Measurements from ENCODE around the gene NEK3. TPM values are rescaled to one million over a fixed set of nuclear protein-coding genes. Genes with fewer than 3 reads are reported as not detected.
"Not testable (repeated sequence)": the region's sequence is repeated elsewhere in the genome, so short reads cannot be mapped to it uniquely, and the experiment has no call there.

NEK3 gene, protein sequence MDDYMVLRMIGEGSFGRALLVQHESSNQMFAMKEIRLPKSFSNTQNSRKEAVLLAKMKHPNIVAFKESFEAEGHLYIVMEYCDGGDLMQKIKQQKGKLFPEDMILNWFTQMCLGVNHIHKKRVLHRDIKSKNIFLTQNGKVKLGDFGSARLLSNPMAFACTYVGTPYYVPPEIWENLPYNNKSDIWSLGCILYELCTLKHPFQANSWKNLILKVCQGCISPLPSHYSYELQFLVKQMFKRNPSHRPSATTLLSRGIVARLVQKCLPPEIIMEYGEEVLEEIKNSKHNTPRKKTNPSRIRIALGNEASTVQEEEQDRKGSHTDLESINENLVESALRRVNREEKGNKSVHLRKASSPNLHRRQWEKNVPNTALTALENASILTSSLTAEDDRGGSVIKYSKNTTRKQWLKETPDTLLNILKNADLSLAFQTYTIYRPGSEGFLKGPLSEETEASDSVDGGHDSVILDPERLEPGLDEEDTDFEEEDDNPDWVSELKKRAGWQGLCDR
- 10 to 100 TPM; 14.2 to 30.9 TPM for total RNA-seq
- 10 to 100 TPM in 1 of 2 donors, 1 to 10 TPM in 1; 6.0 to 25.7 TPM for polyA plus RNA-seq
- long read RNA-seq, donor 1, partial matches to known transcripts = 0 of 1 reads
- long read RNA-seq, donor 1, other reads (novel, unspliced or antisense) = 0 of 1 reads
- long read RNA-seq, donor 2, partial matches to known transcripts = 0 of 2 reads
- long read RNA-seq, donor 2, other reads (novel, unspliced or antisense) = 0 of 2 reads
- long read RNA-seq, donor 3 = 0 reads
- long read RNA-seq, donor 4, partial matches to known transcripts = 0 of 1 reads
- long read RNA-seq, donor 4, other reads (novel, unspliced or antisense) = 0 of 1 reads
- long read RNA-seq, donor 5 = 0 reads

DNA sequence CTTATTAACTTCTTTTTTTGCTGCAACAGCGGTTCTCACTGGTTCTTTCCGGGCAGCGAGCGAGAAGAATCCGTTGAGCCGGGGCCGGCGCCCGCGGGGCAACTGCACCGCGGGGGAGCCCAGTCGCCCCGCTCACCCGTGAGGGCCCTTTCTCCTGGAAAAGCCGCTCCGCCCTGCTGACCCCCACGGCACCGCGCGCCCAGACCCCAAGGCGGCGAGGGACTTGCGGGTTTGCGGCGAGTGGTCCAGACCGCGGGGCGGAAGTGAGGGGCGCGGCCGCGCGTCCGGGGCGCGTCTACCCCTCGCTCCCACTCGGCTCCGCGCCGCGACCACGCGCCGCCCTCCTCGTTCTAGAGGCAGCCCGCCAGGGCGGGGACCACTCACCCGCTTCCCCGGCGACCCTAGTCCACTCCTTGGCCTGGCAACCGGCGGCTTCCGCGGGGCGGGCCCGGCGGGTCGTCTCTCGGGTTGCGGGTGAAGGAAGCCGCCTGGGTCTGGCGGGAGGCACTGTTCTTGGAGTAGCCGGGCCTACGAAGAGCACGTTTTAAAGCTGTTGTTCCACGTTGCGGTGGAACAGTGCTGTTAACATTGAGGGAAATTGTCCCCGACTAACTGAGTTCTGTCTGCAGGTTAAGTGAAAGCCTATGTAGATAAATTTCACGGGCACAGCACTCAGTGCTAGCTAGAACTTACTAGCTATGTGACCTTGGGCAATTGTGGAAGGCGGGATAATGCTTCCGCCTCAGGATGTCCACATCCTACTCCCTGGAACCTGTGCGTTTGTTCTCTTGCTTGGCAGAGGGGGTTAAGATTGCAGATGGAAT is at the start of gene NEK3:
Gene NEK3, minus strand, starts transcription at position 439 of the 824 bp plus-strand sequence. CDS start 3,406 bp downstream, outside the sequence.
- no peaks in the 10 kb centered on the region for H3K27me3 ChIP-seq (ENCODE audit: control insufficient read depth in 3 of 3, insufficient read depth in 3 of 3, low read length in 2 of 3)
- TF ChIP-seq, protein P1, sequence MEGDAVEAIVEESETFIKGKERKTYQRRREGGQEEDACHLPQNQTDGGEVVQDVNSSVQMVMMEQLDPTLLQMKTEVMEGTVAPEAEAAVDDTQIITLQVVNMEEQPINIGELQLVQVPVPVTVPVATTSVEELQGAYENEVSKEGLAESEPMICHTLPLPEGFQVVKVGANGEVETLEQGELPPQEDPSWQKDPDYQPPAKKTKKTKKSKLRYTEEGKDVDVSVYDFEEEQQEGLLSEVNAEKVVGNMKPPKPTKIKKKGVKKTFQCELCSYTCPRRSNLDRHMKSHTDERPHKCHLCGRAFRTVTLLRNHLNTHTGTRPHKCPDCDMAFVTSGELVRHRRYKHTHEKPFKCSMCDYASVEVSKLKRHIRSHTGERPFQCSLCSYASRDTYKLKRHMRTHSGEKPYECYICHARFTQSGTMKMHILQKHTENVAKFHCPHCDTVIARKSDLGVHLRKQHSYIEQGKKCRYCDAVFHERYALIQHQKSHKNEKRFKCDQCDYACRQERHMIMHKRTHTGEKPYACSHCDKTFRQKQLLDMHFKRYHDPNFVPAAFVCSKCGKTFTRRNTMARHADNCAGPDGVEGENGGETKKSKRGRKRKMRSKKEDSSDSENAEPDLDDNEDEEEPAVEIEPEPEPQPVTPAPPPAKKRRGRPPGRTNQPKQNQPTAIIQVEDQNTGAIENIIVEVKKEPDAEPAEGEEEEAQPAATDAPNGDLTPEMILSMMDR (IDR thresholded peaks at IDR 0.05; ENCODE audit: control extremely low read depth, extremely low read depth) = no peak
- peak; percentile 85 to 89 (median 87) for DNase-seq
- peak; percentile 89 for ATAC-seq (ENCODE audit: insufficient read depth, low FRiP score)
- no peaks in the 10 kb centered on the region for H3K9me3 ChIP-seq (ENCODE audit: control insufficient read depth in 4 of 4, insufficient read depth in 3 of 4, low read length in 3 of 4)
- H3K4me3 ChIP-seq = peak within 1 kb of the TSS; percentile 74
- WGBS, 2 donors = 2 to 3% methylated on average over 69 to 74 of the region's 74 CpGs
- peak within 1 kb of the TSS; percentile 43 to 83 for H3K9ac ChIP-seq (ENCODE audit: insufficient read depth in 1 of 2, low read length in 2 of 2)
- H3K4me1 ChIP-seq (ENCODE audit: control insufficient read depth in 5 of 5, insufficient read depth in 5 of 5, low read length in 5 of 5) = peaks cover 9 to 16% (median 11%) of the 10 kb centered on the region in 5 donors
- peaks cover 0 to 2% (median 0%) of the 10 kb centered on the region in 4 donors for H3K36me3 ChIP-seq (ENCODE audit: control insufficient read depth in 4 of 4, insufficient read depth in 4 of 4, low read length in 4 of 4)
- peak within 1 kb of the TSS; percentile 80 to 87 for H3K27ac ChIP-seq (ENCODE audit: low read depth in 1 of 2, low read length in 1 of 2)

GRCh38 chr13:52208384-52208783 is 49.0 kb upstream of the NEK3 start:
- H3K27ac ChIP-seq (ENCODE audit: low read depth in 1 of 2, low read length in 1 of 2); H3K9me3 ChIP-seq (ENCODE audit: control insufficient read depth in 4 of 4, insufficient read depth in 3 of 4, low read length in 3 of 4); DNase-seq; H3K36me3 ChIP-seq (ENCODE audit: control insufficient read depth in 4 of 4, insufficient read depth in 4 of 4, low read length in 4 of 4); H3K27me3 ChIP-seq (ENCODE audit: control insufficient read depth in 3 of 3, insufficient read depth in 3 of 3, low read length in 2 of 3); H3K4me1 ChIP-seq (ENCODE audit: control insufficient read depth in 5 of 5, insufficient read depth in 5 of 5, low read length in 5 of 5); ATAC-seq (ENCODE audit: insufficient read depth, low FRiP score); H3K9ac ChIP-seq (ENCODE audit: insufficient read depth in 1 of 2, low read length in 2 of 2); H3K4me3 ChIP-seq: not testable (repeated sequence)
- WGBS, 2 donors = 84 to 88% methylated on average over 6 of the region's 6 CpGs

GRCh38 chr13:52207896-52208295 is 48.5 kb upstream of the NEK3 start:
- not testable (repeated sequence) for H3K27me3 ChIP-seq (ENCODE audit: control insufficient read depth in 3 of 3, insufficient read depth in 3 of 3, low read length in 2 of 3); H3K27ac ChIP-seq (ENCODE audit: low read depth in 1 of 2, low read length in 1 of 2); ATAC-seq (ENCODE audit: insufficient read depth, low FRiP score); H3K36me3 ChIP-seq (ENCODE audit: control insufficient read depth in 4 of 4, insufficient read depth in 4 of 4, low read length in 4 of 4); H3K4me3 ChIP-seq; DNase-seq; H3K9ac ChIP-seq (ENCODE audit: insufficient read depth in 1 of 2, low read length in 2 of 2); H3K4me1 ChIP-seq (ENCODE audit: control insufficient read depth in 5 of 5, insufficient read depth in 5 of 5, low read length in 5 of 5); H3K9me3 ChIP-seq (ENCODE audit: control insufficient read depth in 4 of 4, insufficient read depth in 3 of 4, low read length in 3 of 4)
- WGBS, 2 donors = 90 to 96% methylated on average over 1 to 2 of the region's 3 CpGs

DNA sequence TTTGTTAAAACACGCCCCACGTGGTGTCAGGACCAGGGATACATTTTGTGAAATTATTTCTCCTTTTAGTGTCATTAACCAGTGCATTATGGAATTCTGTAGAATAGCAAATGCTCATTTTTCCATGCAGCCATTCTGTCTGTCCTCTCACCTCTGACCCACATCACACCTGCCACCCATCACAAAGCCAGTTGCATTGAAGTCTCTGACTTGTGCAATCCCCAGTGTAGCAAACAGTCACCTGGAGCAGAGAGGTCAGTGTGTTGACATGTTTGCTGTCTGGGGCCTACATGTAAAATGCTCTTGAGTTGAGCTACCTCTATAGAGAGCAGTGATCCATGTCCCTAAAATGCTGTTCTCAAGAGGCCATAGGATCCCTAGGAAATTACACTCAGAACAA is 47.9 kb upstream of the NEK3 start:
- H3K9me3 ChIP-seq (ENCODE audit: control insufficient read depth in 4 of 4, insufficient read depth in 3 of 4, low read length in 3 of 4); H3K27me3 ChIP-seq (ENCODE audit: control insufficient read depth in 3 of 3, insufficient read depth in 3 of 3, low read length in 2 of 3); DNase-seq; H3K4me1 ChIP-seq (ENCODE audit: control insufficient read depth in 5 of 5, insufficient read depth in 5 of 5, low read length in 5 of 5); ATAC-seq (ENCODE audit: insufficient read depth, low FRiP score); H3K27ac ChIP-seq (ENCODE audit: low read depth in 1 of 2, low read length in 1 of 2); H3K4me3 ChIP-seq; H3K9ac ChIP-seq (ENCODE audit: insufficient read depth in 1 of 2, low read length in 2 of 2); H3K36me3 ChIP-seq (ENCODE audit: control insufficient read depth in 4 of 4, insufficient read depth in 4 of 4, low read length in 4 of 4): not testable (repeated sequence)
- WGBS, 2 donors = no CpG with 5 or more reads among the region's 2 CpGs

GRCh38 chr13:52204546-52204945 is 45.1 kb upstream of the NEK3 start:
- H3K4me1 ChIP-seq (ENCODE audit: control insufficient read depth in 5 of 5, insufficient read depth in 5 of 5, low read length in 5 of 5); H3K9ac ChIP-seq (ENCODE audit: insufficient read depth in 1 of 2, low read length in 2 of 2); ATAC-seq (ENCODE audit: insufficient read depth, low FRiP score); H3K27me3 ChIP-seq (ENCODE audit: control insufficient read depth in 3 of 3, insufficient read depth in 3 of 3, low read length in 2 of 3); DNase-seq; H3K36me3 ChIP-seq (ENCODE audit: control insufficient read depth in 4 of 4, insufficient read depth in 4 of 4, low read length in 4 of 4); H3K4me3 ChIP-seq; H3K9me3 ChIP-seq (ENCODE audit: control insufficient read depth in 4 of 4, insufficient read depth in 3 of 4, low read length in 3 of 4); H3K27ac ChIP-seq (ENCODE audit: low read depth in 1 of 2, low read length in 1 of 2): not testable (repeated sequence)
- WGBS, 2 donors = 72 to 74% methylated on average over 4 of the region's 4 CpGs

DNA sequence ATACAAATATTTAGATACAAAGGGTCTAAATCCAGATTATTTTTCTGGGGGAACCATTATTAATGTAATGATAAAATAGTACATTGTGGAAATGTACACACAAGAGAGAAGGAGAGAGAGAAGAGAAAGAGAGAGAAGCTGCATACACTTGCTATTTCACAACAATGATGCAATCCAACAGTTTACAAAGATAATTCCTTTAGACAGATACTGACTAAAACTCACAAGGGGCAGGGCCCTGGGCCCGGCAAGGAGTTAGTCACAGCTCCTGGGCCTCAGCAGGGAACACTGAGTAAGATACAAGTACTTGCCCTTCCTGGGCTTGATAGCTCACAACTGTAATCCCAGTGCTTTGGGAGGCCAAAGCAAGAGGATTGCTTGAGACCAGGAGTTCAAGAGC is 44.5 kb upstream of the NEK3 start:
- not testable (repeated sequence) for H3K27me3 ChIP-seq (ENCODE audit: control insufficient read depth in 3 of 3, insufficient read depth in 3 of 3, low read length in 2 of 3); H3K4me3 ChIP-seq; H3K27ac ChIP-seq (ENCODE audit: low read depth in 1 of 2, low read length in 1 of 2); H3K9ac ChIP-seq (ENCODE audit: insufficient read depth in 1 of 2, low read length in 2 of 2); H3K4me1 ChIP-seq (ENCODE audit: control insufficient read depth in 5 of 5, insufficient read depth in 5 of 5, low read length in 5 of 5); H3K36me3 ChIP-seq (ENCODE audit: control insufficient read depth in 4 of 4, insufficient read depth in 4 of 4, low read length in 4 of 4); DNase-seq; H3K9me3 ChIP-seq (ENCODE audit: control insufficient read depth in 4 of 4, insufficient read depth in 3 of 4, low read length in 3 of 4)
- 21 to 40% methylated on average over 1 of the region's 1 CpG for WGBS, 2 donors
- ATAC-seq (ENCODE audit: insufficient read depth, low FRiP score) = peak; percentile 76

DNA sequence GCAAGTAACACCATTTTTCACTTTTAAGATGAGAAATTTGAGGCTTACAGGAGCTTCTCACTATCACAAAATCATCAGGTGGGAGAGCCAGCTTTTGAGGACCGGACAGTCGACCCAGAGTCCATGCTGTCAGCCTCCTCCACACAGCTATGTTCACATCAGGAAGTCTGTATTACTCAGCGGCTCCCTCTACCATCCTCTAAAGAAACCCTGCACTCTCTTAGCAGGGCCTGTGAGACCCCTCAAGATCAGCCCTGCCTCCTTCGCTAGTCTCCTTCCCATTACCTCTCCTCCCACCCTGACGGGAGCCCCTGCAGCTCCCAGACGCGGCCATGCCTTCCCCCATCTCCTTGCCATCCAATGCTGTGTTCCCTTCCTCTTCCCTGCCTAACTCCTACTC is 43.1 kb upstream of the NEK3 start:
- H3K27me3 ChIP-seq (ENCODE audit: control insufficient read depth in 3 of 3, insufficient read depth in 3 of 3, low read length in 2 of 3); H3K27ac ChIP-seq (ENCODE audit: low read depth in 1 of 2, low read length in 1 of 2); H3K4me3 ChIP-seq; DNase-seq; H3K9ac ChIP-seq (ENCODE audit: insufficient read depth in 1 of 2, low read length in 2 of 2); H3K9me3 ChIP-seq (ENCODE audit: control insufficient read depth in 4 of 4, insufficient read depth in 3 of 4, low read length in 3 of 4); H3K4me1 ChIP-seq (ENCODE audit: control insufficient read depth in 5 of 5, insufficient read depth in 5 of 5, low read length in 5 of 5); ATAC-seq (ENCODE audit: insufficient read depth, low FRiP score); H3K36me3 ChIP-seq (ENCODE audit: control insufficient read depth in 4 of 4, insufficient read depth in 4 of 4, low read length in 4 of 4): not testable (repeated sequence)
- 65 to 73% methylated on average over 7 of the region's 7 CpGs for WGBS, 2 donors

Measured in lung (tissue), 16 donors.